NT2/D1 (cell line): Measurements from ENCODE around the gene IL31RA.

Experiments
- DNase-seq: peaks from one replicate; pipeline ENCODE4 v3.0.0-alpha.2; 2011; ENCODE audit warnings: low read depth, low spot score
- H3K27me3 ChIP-seq: 2 replicates; pipeline ENCODE4 v1.6.0; 2011; ENCODE audit warnings: mild to moderate bottlenecking; ENCODE audit not compliant: insufficient read length, insufficient read depth
- H3K36me3 ChIP-seq: 2 replicates; pipeline ENCODE4 v1.6.1; 2011; ENCODE audit warnings: mild to moderate bottlenecking, low read length, mixed read lengths; ENCODE audit not compliant: insufficient read depth, insufficient read length
- H3K4me1 ChIP-seq: 2 replicates; pipeline ENCODE4 v1.5.1; 2011; ENCODE audit not compliant: insufficient read depth, insufficient read length
- H3K4me3 ChIP-seq: 2 replicates; pipeline ENCODE4 v1.5.1; 2011; ENCODE audit warnings: low read depth; ENCODE audit not compliant: insufficient read length
- H3K9ac ChIP-seq: 2 replicates; pipeline ENCODE4 v1.6.0; 2011; ENCODE audit warnings: low read depth; ENCODE audit not compliant: insufficient read length
- H3K9me3 ChIP-seq: 2 replicates; pipeline ENCODE4 v1.5.1; 2011; ENCODE audit warnings: mild to moderate bottlenecking, low read length; ENCODE audit not compliant: insufficient read depth
- SUZ12 ChIP-seq: IDR thresholded peaks from 2 replicates; pipeline ENCODE4 v1.6.1; 2011; ENCODE audit not compliant: insufficient read length, insufficient read depth; ENCODE audit errors: extremely low read depth
- YY1 ChIP-seq: IDR thresholded peaks from 2 replicates; pipeline ENCODE4 v1.6.1; 2011; ENCODE audit not compliant: insufficient read length, insufficient read depth
- ZNF274 ChIP-seq: IDR thresholded peaks from 2 replicates; pipeline ENCODE4 v1.6.1; 2011; ENCODE audit warnings: mild to moderate bottlenecking, low read depth, low read length

Gene IL31RA

DNA sequence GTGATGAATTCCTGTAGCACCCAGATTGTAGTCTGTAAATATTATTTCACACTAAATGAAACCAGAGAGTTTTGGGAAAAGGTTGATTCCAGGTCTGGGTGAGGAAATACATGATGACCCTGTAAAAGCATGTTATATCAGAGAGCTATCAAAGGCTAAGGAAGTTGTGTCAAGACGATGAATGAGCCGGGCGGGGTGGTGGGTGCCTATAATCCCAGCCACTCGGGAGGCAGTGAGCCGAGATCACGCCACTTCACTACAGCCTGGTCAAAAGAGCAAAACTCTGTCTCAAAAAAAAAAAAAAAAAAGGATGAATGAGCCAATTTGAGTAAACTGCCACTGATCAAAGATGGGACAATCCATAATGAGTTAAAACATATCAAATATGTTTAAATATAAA, 114.4 kb downstream of the IL31RA start:
- H3K27me3 ChIP-seq, result no peaks in the 10 kb centered on the region
- no peaks in the 10 kb centered on the region for H3K4me1 ChIP-seq
- peaks cover 65% of the 10 kb centered on the region for H3K36me3 ChIP-seq
- DNase-seq, result no peak
- no peaks in the 10 kb centered on the region for H3K9me3 ChIP-seq
- no peak overlapping the region for H3K9ac ChIP-seq
- no peak overlapping the region for H3K4me3 ChIP-seq
- no peak for TF ChIP-seq SUZ12
- TF ChIP-seq YY1, result no peak
- TF ChIP-seq ZNF274, result no peak

- TF ChIP-seq YY1 (no peak), ZNF274 (no peak), SUZ12 (no peak)
- Histone ChIP-seq H3K9me3 (no peaks in the 10 kb centered on the region), H3K27me3 (no peaks in the 10 kb centered on the region), H3K4me3 (no peak overlapping the region), H3K36me3 (peaks cover 57% of the 10 kb centered on the region), H3K4me1 (no peaks in the 10 kb centered on the region), H3K9ac (no peak overlapping the region)
- DNase-seq, result no peak
Observed at GRCh38 chr5:55966284-55966683, 115.1 kb downstream of the IL31RA start.

- Histone ChIP-seq H3K4me3 (no peak overlapping the region), H3K27me3 (no peaks in the 10 kb centered on the region), H3K9me3 (no peaks in the 10 kb centered on the region), H3K36me3 (peaks cover 45% of the 10 kb centered on the region), H3K4me1 (no peaks in the 10 kb centered on the region), H3K9ac (no peak overlapping the region)
- TF ChIP-seq YY1 (no peak), SUZ12 (no peak), ZNF274 (no peak)
- no peak for DNase-seq
Observed at GRCh38 chr5:55969956-55970355, 118.8 kb downstream of the IL31RA start.
